NCI-H524 (cell line): Measurements from ENCODE around the gene GOLGA6L2.
"Not testable (repeated sequence)": the region's sequence is repeated elsewhere in the genome, so short reads cannot be mapped to it uniquely, and the experiment has no call there.

Experiments used
- DNase-seq, 2 experiments: peaks; one replicate each; lab custom pipeline; 2025; lab: John Stamatoyannopoulos, UW

Gene GOLGA6L2

DNA sequence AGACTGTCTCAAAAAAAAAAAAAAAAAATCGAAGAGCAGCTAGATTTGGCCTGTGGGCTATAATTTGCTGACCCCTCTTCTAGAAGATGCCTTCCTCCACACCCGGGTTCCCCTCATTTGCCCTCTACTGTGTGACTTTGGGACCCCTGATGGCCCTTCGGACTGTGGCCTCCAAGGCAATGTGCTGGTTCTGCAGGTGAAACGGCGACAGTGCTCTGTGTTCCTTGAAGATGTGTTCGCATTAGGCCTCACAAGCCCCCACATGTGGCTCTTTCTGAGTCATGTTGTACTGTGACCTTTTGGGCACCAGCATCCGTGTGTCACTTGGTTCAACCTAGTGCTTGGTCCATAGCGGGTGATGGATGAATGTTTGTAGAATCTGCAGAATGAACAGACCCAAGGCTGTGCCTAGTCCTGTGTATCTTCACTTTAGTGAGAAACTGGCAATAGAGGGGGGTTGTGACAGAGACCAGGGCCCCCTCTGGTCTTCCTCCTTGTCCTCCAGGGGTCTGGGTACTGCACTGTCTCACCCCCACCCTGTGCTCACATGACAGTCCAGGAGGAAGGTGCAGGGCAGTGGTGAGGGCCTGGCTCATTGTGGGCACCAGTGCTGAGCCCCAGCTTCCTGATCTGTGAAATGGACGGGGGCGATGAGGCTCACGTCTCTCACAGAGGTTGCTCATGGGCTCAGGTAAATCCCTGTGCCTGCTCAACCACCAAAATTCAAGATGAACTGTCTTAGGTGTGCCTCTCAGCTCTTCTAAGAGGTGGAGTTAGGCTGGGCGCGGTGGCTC, 22.7 kb downstream of the GOLGA6L2 start:
- DNase-seq, result no peak

- DNase-seq, result no peak
These were observed 23.9 kb downstream of the GOLGA6L2 start for GRCh38 chr15:23422946-23423708.

DNA sequence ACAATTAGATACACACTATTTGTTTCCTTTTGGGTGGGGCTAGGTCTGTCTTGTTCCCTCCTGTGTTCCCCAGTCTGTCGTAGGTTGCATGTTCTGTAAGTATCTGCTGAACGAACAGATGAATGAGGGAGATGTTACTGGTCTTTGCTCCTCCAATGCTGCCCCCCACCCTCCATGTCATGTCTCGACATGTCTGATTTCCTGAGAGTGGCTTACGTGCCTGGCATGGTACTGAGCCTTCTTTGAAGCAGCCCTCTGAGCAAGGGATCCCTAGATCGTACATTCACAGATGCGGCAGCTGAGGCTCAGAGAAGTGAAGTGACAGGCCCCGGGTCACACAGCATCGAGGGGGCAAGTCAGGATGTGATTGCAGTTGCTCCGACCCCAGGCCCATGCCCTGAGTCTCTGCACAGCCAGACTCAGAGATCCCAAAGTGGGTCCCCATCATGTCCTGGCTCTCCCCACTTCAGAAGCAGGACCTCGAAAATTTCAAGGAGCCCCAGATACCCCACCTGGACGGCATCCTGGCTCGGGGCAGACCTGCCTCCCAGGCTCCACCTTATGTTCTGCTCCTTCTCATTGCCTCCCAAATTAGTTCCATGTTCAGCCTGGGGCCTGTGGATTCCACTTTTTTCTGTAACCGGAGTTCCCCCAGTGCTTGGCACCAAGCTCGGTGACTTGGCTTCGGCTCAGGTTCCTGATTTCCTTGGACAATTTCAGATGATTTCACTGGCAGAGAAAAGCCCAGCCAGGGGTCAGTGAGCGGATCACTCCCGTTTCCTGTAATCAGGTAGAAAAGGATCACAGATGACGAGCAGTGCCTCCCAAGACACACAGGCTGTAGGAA, 24.7 kb downstream of the GOLGA6L2 start:
- DNase-seq, result no peak

DNA sequence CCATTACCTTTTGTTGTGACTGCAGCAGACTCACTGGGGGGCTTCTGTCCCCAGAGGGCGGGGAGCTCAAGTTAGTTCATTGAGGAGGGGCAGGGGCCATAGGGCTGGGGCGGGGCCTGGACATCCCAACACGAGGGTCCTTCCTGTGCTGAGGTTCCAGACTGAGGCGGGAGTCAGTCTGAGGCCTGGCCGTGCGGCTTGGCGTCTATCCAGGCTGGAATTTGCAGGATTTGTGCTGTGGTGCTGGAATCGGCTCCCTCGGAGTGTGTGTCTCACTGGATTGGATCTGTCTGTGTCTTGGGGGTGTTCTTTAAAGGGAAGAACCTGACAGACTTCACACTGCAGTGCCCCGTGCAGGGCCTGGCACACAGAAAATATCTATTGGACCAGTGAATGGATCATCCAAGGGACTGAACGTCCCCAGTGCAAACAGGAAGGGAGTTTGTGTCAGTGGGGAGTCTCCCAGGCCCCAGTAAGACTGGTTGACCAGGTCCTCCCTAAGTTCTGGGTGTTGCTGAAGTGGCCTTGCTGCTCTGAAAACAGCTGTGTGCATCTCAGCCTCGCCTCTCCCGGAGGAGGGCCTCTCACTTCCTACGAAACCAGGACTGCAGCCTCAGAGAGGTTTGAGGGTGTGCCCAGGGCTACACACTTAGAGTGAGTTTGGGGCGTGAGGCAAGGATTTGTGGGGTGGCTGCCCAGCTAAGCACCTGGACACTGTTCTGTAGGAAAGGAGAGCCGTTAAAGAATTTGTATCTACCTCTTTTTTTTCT, 26.1 kb downstream of the GOLGA6L2 start:
- no peak for DNase-seq

DNA sequence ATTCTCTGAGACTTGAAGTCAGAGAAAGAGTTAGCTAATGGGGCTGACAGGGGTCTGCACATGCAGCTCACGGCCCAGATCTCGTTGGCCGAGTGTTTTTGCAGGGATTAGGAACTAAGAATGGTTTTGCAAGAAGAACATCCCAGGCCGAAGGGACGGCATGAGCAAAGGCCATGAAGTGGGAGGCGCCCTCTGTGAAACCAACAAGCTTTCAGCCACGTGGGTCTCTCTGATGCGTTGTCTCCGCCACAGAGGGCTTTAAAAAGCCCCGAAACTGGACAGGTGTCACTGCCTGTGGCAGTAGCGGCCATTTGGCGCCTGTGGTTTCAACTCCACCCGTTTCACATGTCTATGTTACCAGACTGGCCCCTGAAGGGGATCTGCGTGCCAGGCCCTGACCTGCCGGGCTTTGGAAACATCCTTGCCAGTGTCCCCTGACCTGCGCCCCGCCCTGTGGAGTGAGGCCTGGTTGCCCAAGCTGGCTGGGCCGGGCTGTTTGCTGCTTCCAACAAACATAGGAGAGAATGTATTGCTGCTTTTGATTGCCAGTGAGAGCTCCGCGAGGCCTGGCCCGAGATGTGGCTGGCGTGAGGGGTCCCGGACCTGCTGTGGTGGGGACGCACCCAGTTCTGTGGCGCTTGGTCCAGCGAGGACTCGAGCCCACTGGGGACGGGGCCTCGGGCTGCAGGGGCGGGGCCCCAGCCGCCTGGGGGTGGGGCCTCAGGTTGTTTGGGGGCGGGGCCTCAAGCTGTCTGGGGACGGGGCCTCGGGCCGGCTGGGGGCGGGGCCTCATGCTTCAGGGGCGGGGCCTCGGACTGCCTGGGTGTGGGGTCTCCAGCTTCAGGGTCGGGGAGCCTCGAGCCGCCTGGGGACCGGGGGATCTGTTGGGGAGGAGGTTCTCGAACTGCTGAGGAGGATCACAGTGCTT, 30.4 kb downstream of the GOLGA6L2 start:
- DNase-seq, result no peak

- DNase-seq, result not testable (repeated sequence)
These were observed 31.2 kb downstream of the GOLGA6L2 start for GRCh38 chr15:23415866-23416265.

- no peak for DNase-seq
These were observed 31.6 kb downstream of the GOLGA6L2 start for GRCh38 chr15:23415321-23415865.

DNA sequence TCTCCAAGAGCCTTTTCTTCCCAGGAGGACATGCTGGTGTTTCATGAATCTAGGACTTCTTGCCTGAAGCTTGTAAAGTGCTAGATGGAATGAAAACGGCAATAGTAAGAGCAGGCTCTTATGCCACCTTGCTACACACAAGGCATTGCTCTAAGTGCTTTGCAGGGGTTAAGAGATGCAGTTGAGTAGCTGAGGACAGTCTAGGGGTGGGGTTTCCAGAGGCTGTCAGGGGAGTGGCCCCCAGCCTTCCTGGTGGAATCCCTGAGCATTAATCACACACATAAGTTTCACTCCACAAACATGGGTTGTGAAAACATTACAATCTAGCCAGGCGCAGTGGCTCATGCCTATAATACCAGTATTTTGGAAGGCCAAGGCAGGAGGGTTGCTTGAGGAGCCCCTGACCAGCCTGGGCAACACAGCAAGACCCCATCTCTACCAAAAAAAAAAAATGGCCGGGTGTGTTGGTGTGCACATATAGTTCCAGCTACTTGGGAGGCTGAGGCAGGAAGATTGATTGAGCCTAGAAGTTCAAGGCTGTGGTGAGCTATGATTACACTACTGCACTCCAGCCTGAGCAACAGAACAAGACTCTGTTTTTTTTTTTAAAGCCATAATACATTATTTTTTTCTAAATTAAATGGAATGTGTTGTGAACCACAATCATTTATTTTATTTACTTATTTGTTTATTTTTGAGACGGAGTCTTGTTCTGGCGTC, 34.0 kb downstream of the GOLGA6L2 start:
- DNase-seq, result not testable (repeated sequence)

- DNase-seq, result no peak
These were observed 35.2 kb downstream of the GOLGA6L2 start for GRCh38 chr15:23411841-23412240.

- DNase-seq, result no peak
These were observed 43.5 kb downstream of the GOLGA6L2 start for GRCh38 chr15:23403550-23403949.

DNA sequence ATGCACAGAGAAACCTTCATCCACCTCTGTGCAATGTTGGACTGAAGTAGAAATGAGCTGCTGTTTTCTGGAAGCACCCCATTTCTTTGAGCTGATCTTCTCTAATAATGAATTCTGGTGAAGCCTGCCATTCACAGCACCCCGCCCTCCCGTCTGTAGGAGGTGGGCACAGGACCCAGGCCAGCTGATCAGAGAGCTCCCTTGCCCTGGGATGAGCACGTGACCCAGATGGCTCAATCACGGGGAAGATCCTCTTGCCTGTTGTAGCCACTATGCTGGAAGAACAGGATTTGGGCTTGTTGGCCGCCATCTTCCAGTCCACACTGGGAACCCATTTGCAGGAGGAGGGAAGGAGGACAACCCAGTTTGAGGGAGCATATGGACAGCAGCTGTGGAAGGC, 44.5 kb downstream of the GOLGA6L2 start:
- no peak for DNase-seq

DNA sequence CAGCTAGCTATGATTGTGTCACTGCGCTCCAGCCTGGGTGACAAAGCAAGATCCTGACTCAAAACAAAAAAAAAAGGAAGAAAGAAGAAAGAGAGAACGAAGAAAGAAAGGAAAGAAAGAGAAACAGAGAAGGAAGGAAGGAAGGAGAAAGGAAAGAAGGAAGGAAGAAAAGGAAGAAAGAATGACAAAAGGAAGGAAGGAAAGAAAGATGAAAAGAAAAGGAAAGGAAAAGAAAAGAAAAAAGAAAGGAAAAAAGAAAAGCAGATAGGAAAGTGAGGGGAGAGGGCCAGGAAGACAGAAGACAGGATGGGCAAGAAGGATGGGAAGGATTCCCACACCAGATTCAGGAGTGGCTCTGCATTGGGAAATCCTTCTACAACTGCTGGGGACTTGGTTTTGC, 44.9 kb downstream of the GOLGA6L2 start:
- DNase-seq, result no peak

DNA sequence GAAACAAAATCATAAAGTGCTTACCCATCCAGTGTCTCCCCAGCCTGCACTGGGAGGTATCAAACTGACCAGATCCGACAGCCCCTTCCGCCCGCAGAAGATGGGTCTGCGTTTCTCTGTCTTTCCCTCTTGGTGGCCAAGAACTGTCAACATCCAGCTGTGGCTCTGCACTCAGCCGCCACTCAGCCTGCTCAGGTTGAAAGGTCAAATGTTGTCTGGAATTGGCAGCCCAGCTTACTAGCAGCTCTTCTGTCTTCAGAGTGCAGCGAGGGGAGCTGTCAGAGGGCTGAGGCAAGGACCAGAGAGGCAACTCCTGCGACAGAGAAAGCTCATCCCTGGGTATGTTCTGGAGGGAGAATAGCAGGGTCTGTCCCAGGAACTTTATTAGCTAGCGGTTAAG, 45.4 kb downstream of the GOLGA6L2 start:
- no peak for DNase-seq

GRCh38 chr15:23399207-23399606, 47.8 kb downstream of the GOLGA6L2 start:
- not testable (repeated sequence) for DNase-seq

DNA sequence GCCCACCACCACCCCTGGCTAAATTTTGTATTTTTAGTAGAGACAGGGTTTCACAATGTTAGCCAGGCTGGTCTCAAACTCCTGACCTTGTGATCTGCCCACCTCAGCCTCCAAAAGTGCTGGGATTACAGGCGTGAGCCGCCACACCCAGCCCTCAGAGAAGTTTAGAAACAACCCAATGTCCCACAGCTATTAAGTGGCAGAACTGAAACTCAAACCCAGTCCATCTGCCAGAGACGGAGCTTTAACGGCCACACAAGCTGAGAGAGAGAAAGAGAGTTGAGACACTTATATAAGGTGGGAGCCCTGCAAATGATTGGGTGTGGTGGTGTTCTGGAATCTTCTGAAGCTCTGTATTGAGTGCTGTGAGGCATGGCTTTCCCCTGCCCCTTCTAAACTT, 48.7 kb downstream of the GOLGA6L2 start:
- not testable (repeated sequence) for DNase-seq

- DNase-seq, result no peak
These were observed 49.3 kb downstream of the GOLGA6L2 start for GRCh38 chr15:23397779-23398178.

GRCh38 chr15:23395832-23396231, 51.2 kb downstream of the GOLGA6L2 start:
- no peak for DNase-seq

DNA sequence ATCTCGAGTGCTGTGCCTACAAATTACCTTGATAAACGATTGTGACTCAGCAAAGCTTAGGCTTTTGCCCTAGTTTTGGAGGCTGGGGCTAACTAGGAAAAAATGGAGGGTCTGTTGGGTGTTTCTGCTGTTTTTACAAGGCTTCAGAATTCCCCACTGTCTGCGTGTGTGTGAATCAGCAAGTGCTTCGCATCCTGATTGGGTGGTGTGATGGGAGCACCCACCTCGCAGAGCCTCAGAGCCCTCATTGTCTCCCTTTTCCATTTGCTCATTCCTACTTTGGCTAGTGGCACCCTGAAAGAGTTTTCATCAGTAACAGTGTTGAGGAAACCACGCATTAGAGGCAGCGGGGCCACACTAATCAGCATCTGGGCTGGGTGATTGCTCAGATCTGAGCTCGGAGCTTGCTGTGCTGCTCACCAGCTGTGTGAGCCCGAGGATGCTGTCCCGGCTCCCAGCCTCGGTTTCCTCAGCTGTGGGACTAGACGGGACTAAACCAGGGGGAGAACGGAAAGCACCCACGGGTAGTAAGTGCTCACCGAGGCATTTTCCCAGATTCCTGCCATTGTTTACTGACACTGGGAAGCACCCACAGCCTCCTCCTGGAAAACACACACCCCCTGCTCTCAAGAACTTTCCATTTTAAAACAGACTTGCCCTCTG, 51.9 kb downstream of the GOLGA6L2 start:
- no peak for DNase-seq
